Large intestine (tissue), 3 donors: ENCODE results near the gene MCC. TPM values are rescaled to one million over a fixed set of nuclear protein-coding genes. Genes with fewer than 3 reads are reported as not detected.
A peak's percentile ranks its signal among the peaks of the same experiment; 100 is the strongest.

Experiments
- DNase-seq, 2 donors: peaks; one replicate each; pipeline versions ENCODE4 v3.0.0 to v3.0.0-alpha.2; 2013
- H3K27ac ChIP-seq: one replicate; pipeline ENCODE4 v1.5.1; 2013; ENCODE audit warnings: low read length
- H3K27me3 ChIP-seq: 2 replicates; pipeline ENCODE4 v1.6.1; 2013; ENCODE audit warnings: low read length; ENCODE audit not compliant: control insufficient read depth, insufficient read depth
- H3K36me3 ChIP-seq: 2 replicates; pipeline ENCODE4 v1.6.1; 2013; ENCODE audit warnings: low read length; ENCODE audit not compliant: control insufficient read depth, insufficient read depth
- H3K4me1 ChIP-seq: one replicate; pipeline ENCODE4 v1.6.1; 2013; ENCODE audit warnings: low read length; ENCODE audit not compliant: control insufficient read depth, insufficient read depth
- H3K4me3 ChIP-seq: one replicate; pipeline ENCODE4 v1.5.1; 2013; ENCODE audit warnings: low read length
- H3K9me3 ChIP-seq: one replicate; pipeline ENCODE4 v1.6.1; 2013; ENCODE audit warnings: mild to moderate bottlenecking, low read depth, low read length, moderate library complexity; ENCODE audit not compliant: control insufficient read depth
- WGBS: methylation state at CpG from one replicate; pipeline ENCODE4 v1.1.5; 2013; ENCODE audit warnings: low lambda C conversion rate; ENCODE audit not compliant: insufficient coverage; 5-methylcytosine and 5-hydroxymethylcytosine counted together
- polyA plus RNA-seq: library from polyadenylated mRNA; unstranded; fragments of 120-200 nt; gene quantifications from one replicate; pipeline ENCODE4 v1.2.1, GENCODE V29; 2013

MCC gene
- polyA plus RNA-seq, 1 donor = 5.2 TPM

DNA sequence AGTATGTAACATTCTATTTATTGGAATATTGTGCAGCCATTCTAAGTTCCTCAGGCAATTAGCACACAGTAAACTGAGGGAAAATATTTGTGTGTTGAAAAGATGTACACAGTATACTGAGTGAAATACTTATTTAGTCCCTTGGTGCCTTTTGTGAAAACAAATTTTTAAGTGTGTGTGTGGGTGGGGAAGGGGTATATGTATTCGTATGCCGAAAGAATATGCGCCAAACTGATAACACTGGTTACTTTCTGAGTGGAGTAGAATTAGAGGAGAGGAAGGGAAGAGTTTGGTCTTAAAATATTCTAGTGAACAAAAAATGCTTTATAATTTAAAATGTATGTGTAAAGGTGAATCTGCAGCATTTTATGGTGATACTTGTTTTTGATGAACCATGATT lies 508.5 kb downstream of the MCC start:
- Histone ChIP-seq H3K4me1 (no peaks in the 10 kb centered on the region), H3K9me3 (no peaks in the 10 kb centered on the region), H3K36me3 (peaks cover 12% of the 10 kb centered on the region), H3K4me3 (no peak overlapping the region), H3K27ac (no peak overlapping the region), H3K27me3 (no peaks in the 10 kb centered on the region)
- DNase-seq = no peak
- WGBS = 85% methylated on average over 3 of the region's 3 CpGs

- Histone ChIP-seq H3K4me3 (no peak overlapping the region), H3K9me3 (no peaks in the 10 kb centered on the region), H3K4me1 (no peaks in the 10 kb centered on the region), H3K36me3 (peaks cover 7% of the 10 kb centered on the region), H3K27me3 (no peaks in the 10 kb centered on the region), H3K27ac (no peak overlapping the region)
- no CpG with 5 or more reads among the region's 2 CpGs for WGBS
- no peak for DNase-seq
Measured at GRCh38 chr5:112978836-112979235, 509.4 kb downstream of the MCC start.

DNA sequence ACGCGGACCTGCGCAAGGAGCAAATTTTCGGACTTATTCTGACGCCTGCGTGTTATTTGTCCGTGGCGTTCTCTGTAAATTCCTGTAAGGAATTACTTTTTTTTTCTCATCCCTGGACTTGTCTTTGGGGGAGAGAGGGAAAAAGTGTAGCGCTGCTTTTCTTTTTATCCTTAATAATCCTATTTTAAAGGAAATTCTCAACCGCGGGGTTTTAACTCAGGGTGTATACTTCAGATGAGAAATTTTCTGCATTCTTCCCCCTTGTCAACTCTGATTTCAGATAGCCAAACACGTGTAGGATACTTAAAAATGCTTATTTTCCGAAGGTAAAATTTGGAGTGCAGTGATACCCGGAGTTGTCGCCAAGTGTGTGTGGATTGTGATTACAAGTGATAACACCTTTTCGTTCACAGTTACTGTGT lies 510.8 kb downstream of the MCC start:
- Histone ChIP-seq H3K27ac (peak overlapping the region; percentile 85), H3K36me3 (peaks cover 5% of the 10 kb centered on the region), H3K4me1 (no peaks in the 10 kb centered on the region), H3K9me3 (no peaks in the 10 kb centered on the region), H3K4me3 (peak overlapping the region; percentile 89), H3K27me3 (no peaks in the 10 kb centered on the region)
- DNase-seq = no peak
- 0% methylated on average over 1 of the region's 16 CpGs for WGBS

DNA sequence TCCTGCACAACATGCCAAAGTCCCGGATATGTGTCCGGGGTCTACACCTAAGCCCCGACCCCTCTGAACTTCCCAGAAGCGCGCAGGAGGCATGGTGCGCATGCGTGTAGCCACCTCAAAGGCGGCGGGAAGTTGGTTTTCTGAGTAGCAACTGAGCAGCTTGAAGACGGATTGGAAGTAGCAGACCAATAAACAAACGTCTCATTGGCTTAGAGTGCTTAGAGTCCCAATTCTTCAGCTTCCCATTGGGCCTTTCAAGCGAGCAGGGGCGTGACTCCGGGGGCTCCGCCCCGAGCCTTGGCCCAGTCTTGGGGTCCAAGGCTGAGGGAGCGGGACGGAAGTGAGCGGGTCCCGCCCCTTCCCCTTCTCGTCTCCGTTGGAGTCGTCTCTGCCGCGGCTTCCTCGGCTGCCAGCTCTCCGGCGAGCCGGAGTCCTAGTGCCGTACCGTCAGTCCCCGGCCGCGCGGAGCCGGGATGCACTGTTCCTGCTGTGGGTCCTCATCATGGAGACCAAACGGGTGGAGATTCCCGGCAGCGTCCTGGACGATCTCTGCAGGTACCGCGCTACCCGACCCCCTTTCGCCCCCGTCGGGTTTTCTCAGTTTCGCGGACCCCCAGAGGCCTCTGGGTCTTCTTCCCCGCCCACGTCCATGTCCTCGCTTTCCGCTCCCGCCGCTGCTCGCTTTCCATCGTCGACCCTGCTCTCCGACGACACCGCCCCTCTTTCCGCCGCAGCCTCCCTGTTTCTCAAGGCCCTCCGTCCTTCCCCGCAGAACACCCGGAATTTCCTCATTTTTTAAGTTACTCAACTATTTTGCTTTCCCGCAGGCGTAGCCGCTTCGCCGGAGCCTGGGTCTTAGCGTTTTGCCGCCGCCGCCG lies 511.6 kb downstream of the MCC start, which contains the start of gene DCP2:
DCP2 (plus strand) TSS at position 367 of the 878 bp plus-strand sequence; CDS start at position 503, 136 bp downstream.
- no peaks in the 10 kb centered on the region for H3K4me1 ChIP-seq
- DNase-seq = peak; percentile 99
- peak within 1 kb of the TSS; percentile 85 for H3K27ac ChIP-seq
- H3K4me3 ChIP-seq = peak within 1 kb of the TSS; percentile 89
- H3K9me3 ChIP-seq = no peaks in the 10 kb centered on the region
- no CpG with 5 or more reads among the region's 75 CpGs for WGBS
- H3K36me3 ChIP-seq = peaks cover 2% of the 10 kb centered on the region
- no peaks in the 10 kb centered on the region for H3K27me3 ChIP-seq

DNA sequence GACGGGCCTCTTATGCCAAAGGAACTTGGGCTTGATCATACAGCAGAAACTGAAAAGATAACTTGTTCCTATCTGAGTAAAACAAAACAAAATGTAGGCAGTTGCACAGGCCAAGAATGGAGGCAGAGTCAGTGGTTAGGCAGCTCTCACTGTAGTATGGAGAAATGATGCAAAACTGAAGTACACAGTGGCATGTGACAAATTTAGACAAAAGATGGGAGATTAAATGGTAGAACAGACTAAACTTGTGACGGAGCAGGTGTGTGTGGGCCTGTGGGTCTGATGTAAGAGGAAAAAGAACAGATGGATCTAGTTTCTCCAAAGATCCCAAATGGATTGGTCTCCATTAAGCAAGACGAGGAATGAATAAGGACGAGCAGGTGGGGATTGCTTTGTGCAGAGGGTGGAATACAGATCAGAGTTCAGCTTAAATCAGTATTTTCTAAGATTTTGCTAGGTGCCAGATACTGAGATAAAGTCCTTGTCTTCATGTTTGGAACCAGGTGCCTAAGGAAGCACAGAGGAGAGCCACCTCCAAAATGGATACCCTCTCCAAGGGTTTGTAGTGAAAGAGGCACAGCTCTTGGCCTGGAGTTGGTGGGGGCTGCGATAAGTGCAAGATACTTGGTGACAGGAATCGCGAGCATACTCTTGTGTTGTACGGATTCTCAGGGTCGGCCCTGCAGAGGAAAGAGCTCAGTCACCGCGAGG lies 512.4 kb downstream of the MCC start:
- no peaks in the 10 kb centered on the region for H3K4me1 ChIP-seq
- peak overlapping the region; percentile 73 for H3K27ac ChIP-seq
- no peaks in the 10 kb centered on the region for H3K9me3 ChIP-seq
- WGBS = 100% methylated on average over 1 of the region's 11 CpGs
- no peaks in the 10 kb centered on the region for H3K36me3 ChIP-seq
- no peak for DNase-seq
- H3K4me3 ChIP-seq = peak overlapping the region; percentile 89
- H3K27me3 ChIP-seq = no peaks in the 10 kb centered on the region

- H3K27me3 ChIP-seq = no peaks in the 10 kb centered on the region
- DNase-seq = no peak
- WGBS = no CpG with 5 or more reads among the region's 1 CpG
Measured at GRCh38 chr5:112974901-112975300, 513.4 kb downstream of the MCC start.

GRCh38 chr5:112973904-112974303 lies 514.3 kb downstream of the MCC start:
- no peaks in the 10 kb centered on the region for H3K27me3 ChIP-seq
- no CpG with 5 or more reads among the region's 1 CpG for WGBS
- no peaks in the 10 kb centered on the region for H3K4me1 ChIP-seq
- DNase-seq = no peak
- H3K27ac ChIP-seq = no peak overlapping the region
- H3K4me3 ChIP-seq = no peak overlapping the region
- H3K36me3 ChIP-seq = no peaks in the 10 kb centered on the region
- H3K9me3 ChIP-seq = no peaks in the 10 kb centered on the region

More at GRCh38 chr5:112974901-112975300, 513.4 kb downstream of the MCC start:
- no peaks in the 10 kb centered on the region for H3K4me1 ChIP-seq
- no peak overlapping the region for H3K4me3 ChIP-seq
- H3K27ac ChIP-seq = no peak overlapping the region
- no peaks in the 10 kb centered on the region for H3K36me3 ChIP-seq
- H3K9me3 ChIP-seq = no peaks in the 10 kb centered on the region

GRCh38 chr5:112973036-112973435 lies 515.2 kb downstream of the MCC start:
- H3K27ac ChIP-seq = no peak overlapping the region
- H3K4me1 ChIP-seq = no peaks in the 10 kb centered on the region
- no peaks in the 10 kb centered on the region for H3K9me3 ChIP-seq
- DNase-seq = no peak
- no peaks in the 10 kb centered on the region for H3K27me3 ChIP-seq
- no peaks in the 10 kb centered on the region for H3K36me3 ChIP-seq
- WGBS = no CpG with 5 or more reads among the region's 1 CpG
- no peak overlapping the region for H3K4me3 ChIP-seq

Other genes starting within 250 kb of the MCC start
- gene TSSK1B, start 53.5 kb downstream of the MCC start, polyA plus RNA-seq = not detected
- gene YTHDC2, start 25.2 kb upstream of the MCC start, polyA plus RNA-seq = 30.9 TPM